ENCODE data around the gene ACSL5. TPM values are rescaled to one million over a fixed set of nuclear protein-coding genes. Genes with fewer than 3 reads are reported as not detected.

Gene ACSL5
- total and polyA plus RNA-seq, 2 experiments from 2014 or later, result not detected

DNA sequence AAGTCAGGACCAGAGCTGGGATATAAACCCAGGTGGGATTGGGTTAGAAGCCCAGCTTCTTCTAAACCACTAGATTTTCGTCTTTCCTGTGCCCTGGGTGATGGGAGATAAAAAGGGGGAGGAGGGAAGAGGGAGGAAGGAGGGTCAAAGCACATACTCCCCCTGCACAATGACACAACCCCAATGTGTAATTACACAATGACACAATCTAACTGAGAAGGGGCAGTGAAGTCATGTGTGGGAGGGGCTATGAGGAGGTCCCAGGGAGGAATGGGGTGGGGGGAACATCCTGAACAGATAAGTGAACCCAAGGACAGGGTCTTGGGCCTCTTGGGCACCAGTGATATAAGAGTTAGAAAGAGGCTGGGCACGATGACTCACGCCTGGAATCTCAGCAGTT is 46.2 kb upstream of the ACSL5 start:
- Histone ChIP-seq H3K27ac (ENCODE audit: low read depth) (no peak overlapping the region), H4K20me1 (replicated peaks; ENCODE audit: insufficient read depth) (no peaks in the 10 kb centered on the region), H3K27me3 (ENCODE audit: insufficient read depth) (no peaks in the 10 kb centered on the region), H2AFZ (no peak overlapping the region), H3K36me3 (ENCODE audit: insufficient read depth) (no peaks in the 10 kb centered on the region), H3K4me3 (no peak overlapping the region), H3K4me2 (no peak overlapping the region), H3K4me1 (ENCODE audit: insufficient read depth) (no peaks in the 10 kb centered on the region), H3K9me2 (ENCODE audit: insufficient read depth) (no peaks in the 10 kb centered on the region; the same call in 1 of the 2 replicates), H3F3A (replicated peaks; ENCODE audit: low read depth) (no peaks in the 10 kb centered on the region), H3K79me2 (replicated peaks; ENCODE audit: insufficient read depth) (no peaks in the 10 kb centered on the region)
- Mint-ChIP-seq H3K4me3 (no peak overlapping the region), H3K27ac (no peak overlapping the region), H3K4me1 (no peaks in the 10 kb centered on the region; the same call in 2 of the 3 replicates), H3K9me3 (no peaks in the 10 kb centered on the region; the same call in 2 of the 3 replicates), H3K36me3 (ENCODE audit: low read depth) (no peaks in the 10 kb centered on the region), H3K27me3 (ENCODE audit: insufficient read depth, low read depth, poor library complexity) (peaks cover 8% of the 10 kb centered on the region)
- TF ChIP-seq POLR2AphosphoS5 (IDR thresholded peaks at IDR 0.05; ENCODE audit: low read depth), result no peak
- TF ChIP-seq, protein P1, sequence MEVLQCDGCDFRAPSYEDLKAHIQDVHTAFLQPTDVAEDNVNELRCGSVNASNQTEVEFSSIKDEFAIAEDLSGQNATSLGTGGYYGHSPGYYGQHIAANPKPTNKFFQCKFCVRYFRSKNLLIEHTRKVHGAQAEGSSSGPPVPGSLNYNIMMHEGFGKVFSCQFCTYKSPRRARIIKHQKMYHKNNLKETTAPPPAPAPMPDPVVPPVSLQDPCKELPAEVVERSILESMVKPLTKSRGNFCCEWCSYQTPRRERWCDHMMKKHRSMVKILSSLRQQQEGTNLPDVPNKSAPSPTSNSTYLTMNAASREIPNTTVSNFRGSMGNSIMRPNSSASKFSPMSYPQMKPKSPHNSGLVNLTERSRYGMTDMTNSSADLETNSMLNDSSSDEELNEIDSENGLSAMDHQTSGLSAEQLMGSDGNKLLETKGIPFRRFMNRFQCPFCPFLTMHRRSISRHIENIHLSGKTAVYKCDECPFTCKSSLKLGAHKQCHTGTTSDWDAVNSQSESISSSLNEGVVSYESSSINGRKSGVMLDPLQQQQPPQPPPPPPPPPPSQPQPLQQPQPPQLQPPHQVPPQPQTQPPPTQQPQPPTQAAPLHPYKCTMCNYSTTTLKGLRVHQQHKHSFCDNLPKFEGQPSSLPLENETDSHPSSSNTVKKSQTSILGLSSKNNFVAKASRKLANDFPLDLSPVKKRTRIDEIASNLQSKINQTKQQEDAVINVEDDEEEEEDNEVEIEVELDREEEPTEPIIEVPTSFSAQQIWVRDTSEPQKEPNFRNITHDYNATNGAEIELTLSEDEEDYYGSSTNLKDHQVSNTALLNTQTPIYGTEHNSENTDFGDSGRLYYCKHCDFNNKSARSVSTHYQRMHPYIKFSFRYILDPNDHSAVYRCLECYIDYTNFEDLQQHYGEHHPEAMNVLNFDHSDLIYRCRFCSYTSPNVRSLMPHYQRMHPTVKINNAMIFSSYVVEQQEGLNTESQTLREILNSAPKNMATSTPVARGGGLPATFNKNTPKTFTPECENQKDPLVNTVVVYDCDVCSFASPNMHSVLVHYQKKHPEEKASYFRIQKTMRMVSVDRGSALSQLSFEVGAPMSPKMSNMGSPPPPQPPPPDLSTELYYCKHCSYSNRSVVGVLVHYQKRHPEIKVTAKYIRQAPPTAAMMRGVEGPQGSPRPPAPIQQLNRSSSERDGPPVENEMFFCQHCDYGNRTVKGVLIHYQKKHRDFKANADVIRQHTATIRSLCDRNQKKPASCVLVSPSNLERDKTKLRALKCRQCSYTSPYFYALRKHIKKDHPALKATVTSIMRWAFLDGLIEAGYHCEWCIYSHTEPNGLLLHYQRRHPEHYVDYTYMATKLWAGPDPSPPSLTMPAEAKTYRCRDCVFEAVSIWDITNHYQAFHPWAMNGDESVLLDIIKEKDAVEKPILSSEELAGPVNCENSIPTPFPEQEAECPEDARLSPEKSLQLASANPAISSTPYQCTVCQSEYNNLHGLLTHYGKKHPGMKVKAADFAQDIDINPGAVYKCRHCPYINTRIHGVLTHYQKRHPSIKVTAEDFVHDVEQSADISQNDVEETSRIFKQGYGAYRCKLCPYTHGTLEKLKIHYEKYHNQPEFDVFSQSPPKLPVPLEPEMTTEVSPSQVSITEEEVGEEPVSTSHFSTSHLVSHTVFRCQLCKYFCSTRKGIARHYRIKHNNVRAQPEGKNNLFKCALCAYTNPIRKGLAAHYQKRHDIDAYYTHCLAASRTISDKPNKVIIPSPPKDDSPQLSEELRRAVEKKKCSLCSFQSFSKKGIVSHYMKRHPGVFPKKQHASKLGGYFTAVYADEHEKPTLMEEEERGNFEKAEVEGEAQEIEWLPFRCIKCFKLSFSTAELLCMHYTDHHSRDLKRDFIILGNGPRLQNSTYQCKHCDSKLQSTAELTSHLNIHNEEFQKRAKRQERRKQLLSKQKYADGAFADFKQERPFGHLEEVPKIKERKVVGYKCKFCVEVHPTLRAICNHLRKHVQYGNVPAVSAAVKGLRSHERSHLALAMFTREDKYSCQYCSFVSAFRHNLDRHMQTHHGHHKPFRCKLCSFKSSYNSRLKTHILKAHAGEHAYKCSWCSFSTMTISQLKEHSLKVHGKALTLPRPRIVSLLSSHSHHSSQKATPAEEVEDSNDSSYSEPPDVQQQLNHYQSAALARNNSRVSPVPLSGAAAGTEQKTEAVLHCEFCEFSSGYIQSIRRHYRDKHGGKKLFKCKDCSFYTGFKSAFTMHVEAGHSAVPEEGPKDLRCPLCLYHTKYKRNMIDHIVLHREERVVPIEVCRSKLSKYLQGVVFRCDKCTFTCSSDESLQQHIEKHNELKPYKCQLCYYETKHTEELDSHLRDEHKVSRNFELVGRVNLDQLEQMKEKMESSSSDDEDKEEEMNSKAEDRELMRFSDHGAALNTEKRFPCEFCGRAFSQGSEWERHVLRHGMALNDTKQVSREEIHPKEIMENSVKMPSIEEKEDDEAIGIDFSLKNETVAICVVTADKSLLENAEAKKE (CRISPR knock-in tag; IDR thresholded peaks at IDR 0.05), result no peak
- no peak for TF ChIP-seq EZH2 (IDR thresholded peaks at IDR 0.05; ENCODE audit: low read depth, unreplicated experiment)
- DNase-seq (ENCODE audit: low spot score) (no peak), ATAC-seq (no peak)

DNA sequence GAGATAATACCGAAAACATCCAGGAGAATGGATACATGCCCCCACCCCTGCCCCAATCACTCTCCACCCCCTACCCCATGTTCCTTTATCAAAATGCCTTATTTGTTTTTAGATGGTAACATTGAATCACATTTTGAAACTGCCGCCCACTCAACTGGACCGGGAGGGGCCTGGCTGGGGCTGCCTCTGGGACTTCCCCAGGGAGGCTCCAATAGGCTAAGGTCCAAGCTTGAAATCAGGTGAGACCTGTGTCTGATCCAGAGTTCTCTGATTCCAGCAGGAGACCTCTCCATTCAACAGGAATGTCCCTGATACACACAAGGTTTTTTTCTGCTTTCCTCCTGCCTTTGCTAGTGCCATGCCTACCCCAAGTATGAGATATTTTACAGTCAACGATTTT is 43.8 kb upstream of the ACSL5 start:
- Histone ChIP-seq H3K4me2 (no peak overlapping the region), H4K20me1 (replicated peaks; ENCODE audit: insufficient read depth) (no peaks in the 10 kb centered on the region), H3K27ac (ENCODE audit: low read depth) (no peak overlapping the region), H3K27me3 (ENCODE audit: insufficient read depth) (no peaks in the 10 kb centered on the region), H3F3A (replicated peaks; ENCODE audit: low read depth) (no peaks in the 10 kb centered on the region), H3K36me3 (ENCODE audit: insufficient read depth) (no peaks in the 10 kb centered on the region), H3K4me3 (no peak overlapping the region), H3K79me2 (replicated peaks; ENCODE audit: insufficient read depth) (no peaks in the 10 kb centered on the region), H3K9me2 (ENCODE audit: insufficient read depth) (no peaks in the 10 kb centered on the region), H2AFZ (no peak overlapping the region), H3K4me1 (ENCODE audit: insufficient read depth) (no peaks in the 10 kb centered on the region)
- Mint-ChIP-seq H3K27ac (no peak overlapping the region), H3K36me3 (ENCODE audit: low read depth) (no peaks in the 10 kb centered on the region), H3K4me3 (no peak overlapping the region), H3K9me3 (no peaks in the 10 kb centered on the region; the same call in 2 of the 3 replicates), H3K27me3 (ENCODE audit: insufficient read depth, low read depth, poor library complexity) (peaks cover 5% of the 10 kb centered on the region), H3K4me1 (no peaks in the 10 kb centered on the region; the same call in 2 of the 3 replicates)
- no peak for ATAC-seq
- DNase-seq (ENCODE audit: low spot score), result no peak
- TF ChIP-seq, protein P2, sequence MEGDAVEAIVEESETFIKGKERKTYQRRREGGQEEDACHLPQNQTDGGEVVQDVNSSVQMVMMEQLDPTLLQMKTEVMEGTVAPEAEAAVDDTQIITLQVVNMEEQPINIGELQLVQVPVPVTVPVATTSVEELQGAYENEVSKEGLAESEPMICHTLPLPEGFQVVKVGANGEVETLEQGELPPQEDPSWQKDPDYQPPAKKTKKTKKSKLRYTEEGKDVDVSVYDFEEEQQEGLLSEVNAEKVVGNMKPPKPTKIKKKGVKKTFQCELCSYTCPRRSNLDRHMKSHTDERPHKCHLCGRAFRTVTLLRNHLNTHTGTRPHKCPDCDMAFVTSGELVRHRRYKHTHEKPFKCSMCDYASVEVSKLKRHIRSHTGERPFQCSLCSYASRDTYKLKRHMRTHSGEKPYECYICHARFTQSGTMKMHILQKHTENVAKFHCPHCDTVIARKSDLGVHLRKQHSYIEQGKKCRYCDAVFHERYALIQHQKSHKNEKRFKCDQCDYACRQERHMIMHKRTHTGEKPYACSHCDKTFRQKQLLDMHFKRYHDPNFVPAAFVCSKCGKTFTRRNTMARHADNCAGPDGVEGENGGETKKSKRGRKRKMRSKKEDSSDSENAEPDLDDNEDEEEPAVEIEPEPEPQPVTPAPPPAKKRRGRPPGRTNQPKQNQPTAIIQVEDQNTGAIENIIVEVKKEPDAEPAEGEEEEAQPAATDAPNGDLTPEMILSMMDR (conservative IDR thresholded peaks at IDR 0.05; ENCODE audit: low read depth in 2 of 2), result no peak
- no peak for TF ChIP-seq CREB1 (CRISPR knock-in tag; IDR thresholded peaks at IDR 0.05; ENCODE audit: low read depth)

Data from GM23338 (cell line).